GM19025 (cell line): Measurements from ENCODE around the gene FAM89B.

Experiments
- ATAC-seq: cut with Tn5 transposase; IDR thresholded peaks from one replicate; pipeline ENCODE4 v1.9.1; 2021; ENCODE audit warnings: mild to moderate bottlenecking, low read depth, moderate library complexity; ENCODE audit not compliant: unreplicated experiment

The FAM89B gene

DNA sequence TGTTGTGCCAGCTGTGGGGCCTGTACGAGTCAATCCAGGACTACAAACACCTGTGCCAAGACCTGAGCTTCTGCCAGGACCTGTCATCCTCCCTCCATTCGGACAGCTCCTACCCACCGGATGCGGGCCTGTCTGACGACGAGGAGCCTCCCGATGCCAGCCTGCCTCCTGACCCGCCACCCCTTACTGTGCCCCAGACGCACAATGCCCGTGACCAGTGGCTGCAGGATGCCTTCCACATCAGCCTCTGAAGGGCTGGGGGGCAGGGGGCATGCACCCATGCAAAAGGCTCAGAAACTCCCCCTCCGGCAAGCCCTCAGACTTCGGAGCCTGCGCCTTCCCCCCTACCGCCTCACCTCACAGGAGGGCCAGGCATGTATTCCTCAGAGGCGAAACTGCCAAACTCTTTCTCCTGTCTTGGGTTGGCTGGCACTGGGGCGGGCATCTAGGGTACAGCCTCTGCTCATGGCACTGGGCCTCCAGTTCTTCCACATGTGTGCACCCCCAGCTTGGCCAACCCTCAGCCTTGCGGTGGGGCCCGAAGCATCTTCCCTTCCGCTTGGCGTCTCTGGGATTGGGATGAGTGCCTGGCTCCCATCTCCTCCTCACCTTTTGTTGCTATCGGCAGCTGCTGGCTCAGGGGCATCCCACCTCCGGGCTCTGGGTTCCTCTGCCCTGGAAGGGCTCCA is 1.2 kb downstream of the FAM89B start:
- no peak for ATAC-seq

DNA sequence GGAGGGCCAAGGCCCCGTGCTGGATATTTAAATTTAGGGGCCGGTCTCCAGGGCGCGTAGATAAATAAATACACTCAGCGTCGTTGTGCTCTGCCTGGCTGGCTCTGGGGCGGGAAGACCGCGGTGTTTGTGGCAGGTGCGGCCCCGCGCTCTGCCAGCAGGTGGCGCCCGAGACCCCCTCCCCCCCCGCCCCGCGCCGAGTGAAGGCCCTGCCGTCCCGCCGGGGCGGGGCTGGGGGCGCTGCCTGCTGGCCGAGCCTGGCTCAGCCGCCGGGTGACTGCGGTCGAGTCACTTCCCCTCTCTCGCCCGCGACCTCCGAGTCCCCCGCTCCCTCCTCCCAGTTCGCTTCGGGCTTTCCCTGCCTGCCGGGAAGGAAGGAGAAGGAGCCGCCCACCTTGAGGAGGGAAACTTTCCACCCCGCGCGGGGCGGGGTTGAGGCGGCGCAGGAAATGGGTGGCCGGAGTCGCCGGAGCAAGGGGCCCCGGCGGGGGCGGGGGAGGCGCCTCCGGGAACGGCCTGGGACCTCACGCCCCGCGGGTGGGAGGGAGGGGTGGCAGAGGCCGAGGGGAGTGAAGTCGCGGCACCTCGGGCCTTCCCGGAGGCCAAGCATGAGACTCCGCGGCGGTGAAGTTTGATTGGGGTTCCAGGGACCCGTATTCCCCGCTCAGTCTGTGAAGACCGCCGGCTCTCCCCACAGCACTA is 1.9 kb downstream of the FAM89B start:
- peak; percentile 27 for ATAC-seq

DNA sequence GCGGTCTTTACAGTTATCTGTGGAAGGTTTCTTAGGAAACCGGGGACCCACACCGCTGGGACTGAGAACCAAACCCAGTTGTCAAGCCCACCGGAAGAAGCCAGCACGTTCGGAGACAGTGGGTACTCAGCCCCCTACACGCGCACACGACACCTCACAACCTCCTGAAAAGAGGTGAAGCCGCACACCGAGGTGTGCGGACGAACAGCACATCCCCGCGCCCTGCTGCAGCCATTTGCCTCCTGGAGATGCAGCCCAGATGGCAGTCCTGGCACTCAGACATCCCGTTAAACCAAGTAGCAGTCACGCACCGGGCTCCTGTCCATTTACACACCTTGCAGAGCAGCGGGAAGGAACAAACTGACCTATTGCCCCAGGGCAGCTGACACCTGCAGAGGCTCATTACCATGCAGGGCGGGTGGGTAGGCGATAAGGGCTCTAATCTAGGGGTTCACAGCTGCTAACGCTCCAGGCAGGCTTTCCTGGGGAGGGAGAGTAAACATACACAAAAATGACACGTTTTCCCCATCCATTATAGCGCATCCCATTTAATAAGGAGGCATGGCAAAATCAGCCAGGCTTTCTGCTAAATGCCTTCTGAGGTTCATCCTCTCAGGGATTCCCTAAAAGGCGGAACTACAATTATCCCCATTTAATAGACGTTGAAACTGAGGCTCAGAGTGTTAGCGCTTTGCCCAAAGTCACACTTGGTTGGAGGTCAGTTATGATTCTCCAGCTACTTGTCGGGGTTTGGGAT is 2.7 kb downstream of the FAM89B start:
- no peak for ATAC-seq

DNA sequence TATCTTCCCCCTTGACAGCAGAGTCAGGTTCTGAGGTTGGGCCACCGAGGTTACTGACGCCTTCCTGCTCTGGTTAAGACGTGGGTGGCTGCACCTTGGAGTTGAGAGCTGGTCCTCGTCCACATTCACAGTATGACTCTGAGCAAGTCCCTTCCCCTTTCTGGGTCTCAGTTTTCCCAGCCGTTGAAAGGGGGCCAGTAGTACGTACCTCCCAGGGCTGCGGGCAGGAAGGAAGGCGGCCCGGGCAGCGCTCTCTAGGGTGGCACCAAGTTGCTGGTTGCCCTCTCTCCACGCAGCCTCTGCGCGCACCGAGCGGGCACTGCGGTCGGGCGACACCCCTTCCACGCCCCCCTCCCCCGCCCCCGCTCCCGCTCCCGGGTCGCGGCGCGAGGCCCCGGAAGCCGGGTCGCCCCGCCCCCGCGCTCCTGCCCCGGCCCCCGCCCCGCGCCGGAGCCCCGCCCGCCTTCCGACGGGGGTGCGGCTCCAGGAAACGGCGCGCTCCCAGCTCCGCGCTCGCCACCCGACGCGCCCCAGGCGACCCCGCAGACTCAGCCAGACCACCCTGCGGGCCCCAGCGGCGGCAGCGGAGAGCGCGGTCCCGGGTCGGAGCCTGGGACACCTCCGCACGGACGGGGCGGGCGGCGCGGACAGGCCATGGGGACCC is 3.4 kb downstream of the FAM89B start, which contains the start of gene EHBP1L1:
EHBP1L1 (plus strand) TSS at position 486 of the 664 bp plus-strand sequence. CDS start 250 bp downstream, outside the sequence.
- peak; percentile 26 for ATAC-seq

DNA sequence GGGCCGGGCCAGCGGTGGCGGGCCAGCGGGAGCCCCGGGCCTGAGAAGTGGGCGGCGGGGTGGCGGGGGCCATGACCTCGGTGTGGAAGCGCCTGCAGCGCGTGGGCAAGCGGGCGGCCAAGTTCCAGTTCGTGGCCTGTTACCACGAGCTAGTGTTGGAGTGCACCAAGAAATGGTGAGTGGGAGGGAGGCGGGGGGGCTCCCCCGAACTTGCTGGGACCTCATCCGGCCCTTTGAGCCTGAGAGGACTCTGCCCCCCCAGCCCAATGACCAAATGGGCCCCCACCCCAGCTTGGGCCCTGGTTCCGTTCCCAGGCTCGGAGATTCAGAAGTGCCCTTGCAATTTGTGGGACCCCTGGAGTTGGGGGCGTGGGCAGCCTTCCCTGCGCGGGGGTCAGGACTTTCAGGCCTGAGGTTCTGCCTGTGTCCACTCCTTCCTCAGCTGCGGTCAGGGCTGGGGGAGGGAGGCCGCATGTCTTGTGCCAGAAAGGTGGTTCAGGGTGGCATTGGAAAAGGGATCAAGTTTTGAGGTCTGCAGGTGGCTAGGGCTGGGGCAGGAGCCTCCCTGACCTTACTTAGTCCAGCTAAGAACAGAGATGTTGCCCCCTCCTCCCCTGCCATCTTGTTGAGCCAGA is 4.0 kb downstream of the FAM89B start:
- no peak for ATAC-seq

DNA sequence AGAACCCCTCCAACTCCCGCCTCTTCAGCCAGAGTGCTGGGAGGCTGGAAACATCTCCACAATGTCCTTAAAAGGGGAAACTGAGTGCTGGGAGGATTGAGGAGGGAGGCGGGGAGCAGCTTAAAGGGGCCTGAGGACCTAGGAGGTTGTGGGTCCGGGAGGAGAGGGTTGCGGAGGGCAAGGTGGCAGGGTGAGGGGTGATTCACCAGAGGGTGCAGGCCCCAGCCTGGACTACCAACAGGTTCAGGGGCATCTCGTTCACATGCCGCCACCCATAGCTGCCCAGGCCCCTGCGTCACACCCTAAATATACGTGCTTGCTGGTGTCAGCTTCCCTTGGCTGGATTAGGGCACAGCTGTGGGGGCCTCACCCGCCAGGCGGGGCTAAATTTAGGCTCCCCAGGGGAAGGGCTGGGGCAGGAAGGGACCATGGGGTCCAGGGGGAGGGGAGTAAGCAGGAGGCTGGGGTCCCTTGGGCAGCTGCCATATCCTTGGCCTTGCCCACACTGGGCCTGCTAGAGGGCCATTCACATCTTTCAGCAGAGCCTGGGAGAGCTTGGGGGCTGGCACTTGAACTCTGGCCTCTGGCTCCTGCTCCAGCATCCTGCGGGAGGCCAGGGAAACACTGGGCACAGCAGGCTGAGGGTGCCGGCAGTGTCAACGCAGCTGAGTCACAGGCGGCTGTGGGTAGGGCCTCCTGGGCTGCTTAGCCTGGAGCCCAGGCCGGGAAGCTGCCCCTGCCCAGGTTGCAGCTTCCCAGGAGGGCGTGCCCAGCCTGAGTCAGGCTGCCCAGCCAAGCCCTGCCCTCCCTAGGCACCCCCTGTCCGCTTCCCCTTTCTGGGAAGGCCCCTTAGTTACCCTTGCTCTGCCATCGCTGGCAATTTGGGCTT is 4.8 kb downstream of the FAM89B start:
- no peak for ATAC-seq

DNA sequence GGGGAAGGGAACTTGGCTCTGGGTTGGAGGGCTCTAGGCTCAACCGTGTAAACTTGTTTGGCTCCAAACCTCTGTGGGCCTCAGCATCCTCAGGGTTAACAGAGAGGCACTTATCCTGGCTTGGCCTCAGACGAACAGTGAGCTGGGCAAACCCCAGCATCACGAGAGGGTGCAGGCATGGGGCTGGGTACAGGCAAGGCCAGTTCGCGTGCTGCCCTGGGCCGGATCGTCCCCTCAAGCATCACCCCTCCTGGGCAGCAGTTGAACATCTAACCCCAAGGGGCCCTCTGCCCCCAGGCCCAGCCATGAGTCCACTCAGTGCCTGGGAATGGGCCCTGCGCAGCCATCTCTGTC is 5.4 kb downstream of the FAM89B start:
- no peak for ATAC-seq

DNA sequence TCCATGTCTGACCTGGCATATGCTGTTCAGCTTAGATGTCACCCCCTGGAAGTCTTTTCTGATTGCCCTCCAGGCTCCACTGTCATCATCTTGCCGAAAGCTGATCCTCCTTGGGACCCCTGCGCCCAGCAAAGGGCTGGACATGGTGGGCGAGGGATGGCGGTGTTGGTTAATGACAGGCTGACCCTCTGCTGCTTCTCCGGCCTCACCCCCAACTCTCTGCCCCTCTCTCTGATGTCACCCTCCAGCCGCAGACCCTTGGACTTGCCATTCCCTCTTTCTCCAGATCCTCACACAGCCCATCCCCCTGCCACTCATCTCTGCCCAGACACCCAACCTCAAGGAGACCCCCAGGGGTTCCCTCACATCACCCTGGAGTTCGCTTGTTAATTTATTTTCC is 5.8 kb downstream of the FAM89B start:
- no peak for ATAC-seq

DNA sequence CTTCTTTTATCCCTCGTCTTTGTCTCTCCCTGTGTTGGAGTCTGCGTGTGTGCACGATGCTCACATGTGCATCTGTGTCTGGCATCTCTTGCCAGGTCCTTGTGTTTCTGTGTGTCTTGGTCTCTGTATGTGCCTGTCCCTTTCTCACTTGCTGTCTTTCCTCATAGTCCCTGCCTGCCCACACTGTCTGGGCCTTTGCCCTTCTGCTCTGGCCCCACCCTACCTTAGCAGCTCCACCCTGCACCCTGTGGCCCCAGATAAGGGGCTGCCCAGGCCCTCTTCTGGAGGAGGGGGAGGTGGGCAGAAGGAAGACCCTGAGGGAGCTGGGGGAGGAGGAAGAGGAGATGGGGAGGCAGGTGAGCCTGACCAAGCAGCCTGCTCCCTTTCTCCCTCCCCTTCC is 6.3 kb downstream of the FAM89B start:
- ATAC-seq, result no peak

DNA sequence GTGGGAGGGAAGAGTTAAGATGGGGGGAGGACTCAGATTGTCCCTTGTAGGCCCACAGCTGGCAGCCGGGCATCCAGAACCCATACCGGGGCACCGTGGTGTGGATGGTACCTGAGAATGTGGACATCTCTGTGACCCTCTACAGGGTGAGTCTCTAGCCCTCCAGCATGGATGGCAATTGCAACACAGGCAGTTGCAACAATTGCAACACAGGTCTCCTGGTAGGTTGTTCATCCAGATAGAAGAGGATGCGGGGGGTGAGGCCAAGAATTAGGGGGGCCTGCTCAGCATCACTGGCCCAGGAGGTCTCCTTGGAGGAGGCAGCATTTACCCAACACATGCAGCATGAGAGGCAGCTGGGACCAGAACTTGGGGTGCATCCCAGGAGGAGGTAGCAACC is 7.0 kb downstream of the FAM89B start:
- no peak for ATAC-seq

DNA sequence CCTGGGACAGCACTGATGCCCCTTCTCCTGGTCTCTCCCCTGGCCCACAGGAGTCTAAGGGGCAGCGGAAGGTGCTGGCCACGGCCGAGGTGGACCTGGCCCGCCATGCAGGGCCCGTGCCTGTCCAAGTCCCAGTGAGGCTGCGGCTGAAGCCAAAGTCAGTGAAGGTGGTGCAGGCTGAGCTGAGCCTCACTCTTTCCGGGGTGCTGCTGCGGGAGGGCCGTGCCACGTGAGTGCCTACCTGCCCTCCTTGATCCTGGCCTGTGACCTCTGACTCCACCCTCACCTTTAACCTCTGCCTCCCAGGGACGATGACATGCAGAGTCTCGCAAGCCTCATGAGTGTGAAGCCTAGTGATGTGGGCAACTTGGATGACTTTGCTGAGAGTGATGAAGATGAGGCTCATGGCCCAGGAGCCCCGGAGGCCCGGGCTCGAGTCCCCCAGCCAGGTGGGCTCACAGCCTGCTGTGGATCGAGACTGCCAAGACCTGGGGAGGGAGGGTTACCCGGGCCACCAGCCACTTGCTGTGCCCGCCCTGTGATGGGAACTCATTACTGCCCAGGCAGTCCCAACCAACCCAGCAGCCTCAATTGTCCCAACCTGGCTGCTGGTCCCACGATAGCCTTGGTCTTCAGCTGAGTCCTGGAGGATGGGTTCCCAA is 7.8 kb downstream of the FAM89B start:
- no peak for ATAC-seq

DNA sequence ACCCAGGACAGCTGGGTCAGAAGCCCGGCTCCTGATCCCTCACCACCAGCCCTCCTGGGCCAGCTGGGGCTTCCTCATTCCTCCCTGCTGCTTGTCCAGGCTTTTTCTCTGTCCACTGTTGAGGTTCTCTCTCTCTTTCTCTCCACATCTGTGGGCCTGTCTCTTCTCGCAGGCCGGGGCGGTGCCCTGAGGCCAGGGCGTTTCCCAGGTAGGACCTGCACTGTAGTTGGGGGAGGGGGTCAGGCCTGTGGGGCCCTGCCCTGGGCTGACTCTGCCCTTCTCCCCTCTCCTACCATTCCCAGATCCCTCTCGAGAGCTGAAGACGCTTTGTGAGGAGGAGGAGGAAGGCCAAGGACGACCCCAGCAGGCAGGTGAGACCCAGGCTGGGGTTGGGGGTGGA is 8.4 kb downstream of the FAM89B start:
- ATAC-seq, result no peak

DNA sequence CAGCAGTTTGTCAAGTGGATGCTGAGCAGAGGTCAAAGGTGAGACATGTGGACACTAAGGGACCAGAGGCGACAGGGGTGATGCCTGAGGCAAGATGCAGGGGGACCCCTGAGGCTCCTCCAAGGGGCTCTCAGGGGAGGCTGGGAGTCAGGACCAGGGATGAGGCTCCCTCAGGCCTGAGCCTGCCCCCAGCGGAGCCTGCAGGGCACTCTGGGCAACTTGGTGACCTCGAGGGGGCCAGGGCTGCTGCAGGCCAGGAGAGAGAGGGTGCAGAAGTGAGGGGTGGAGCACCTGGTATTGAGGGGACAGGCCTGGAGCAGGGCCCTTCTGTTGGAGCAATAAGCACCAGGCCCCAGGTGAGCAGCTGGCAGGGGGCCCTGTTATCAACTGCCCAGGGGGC is 9.6 kb downstream of the FAM89B start:
- no peak for ATAC-seq

DNA sequence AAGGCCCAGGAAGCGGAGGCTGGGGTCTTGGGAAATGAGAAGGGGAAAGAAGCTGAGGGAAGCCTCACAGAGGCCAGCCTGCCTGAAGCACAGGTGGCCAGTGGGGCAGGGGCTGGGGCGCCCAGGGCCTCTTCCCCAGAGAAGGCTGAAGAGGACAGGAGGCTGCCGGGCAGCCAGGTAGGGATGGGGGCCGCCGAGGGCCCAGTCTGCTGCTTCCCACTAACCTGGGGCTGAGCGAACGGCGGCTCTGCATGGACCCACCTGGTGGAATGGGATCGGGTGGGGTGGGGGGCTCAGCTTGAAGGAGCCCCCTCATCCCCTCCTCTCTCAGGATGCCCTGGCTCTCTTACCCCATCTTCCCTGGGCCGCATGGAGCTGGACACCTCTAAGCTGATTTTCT is 11.3 kb downstream of the FAM89B start:
- no peak for ATAC-seq

DNA sequence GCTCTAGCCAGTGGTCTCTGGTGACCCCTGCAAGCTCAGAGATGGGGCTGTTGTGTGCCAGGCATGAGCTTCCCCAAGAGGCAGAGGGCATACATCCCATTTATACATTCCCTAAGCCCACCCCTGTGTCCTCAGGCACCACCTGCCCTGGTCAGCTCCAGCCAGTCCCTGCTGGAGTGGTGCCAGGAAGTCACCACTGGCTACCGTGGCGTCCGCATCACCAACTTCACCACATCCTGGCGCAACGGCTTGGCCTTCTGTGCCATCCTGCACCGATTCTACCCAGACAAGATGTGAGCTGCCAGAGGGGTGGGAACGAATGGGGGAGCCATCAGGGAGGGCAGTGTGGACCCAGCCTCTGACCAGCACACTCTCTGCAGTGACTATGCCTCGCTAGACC is 11.8 kb downstream of the FAM89B start:
- no peak for ATAC-seq

DNA sequence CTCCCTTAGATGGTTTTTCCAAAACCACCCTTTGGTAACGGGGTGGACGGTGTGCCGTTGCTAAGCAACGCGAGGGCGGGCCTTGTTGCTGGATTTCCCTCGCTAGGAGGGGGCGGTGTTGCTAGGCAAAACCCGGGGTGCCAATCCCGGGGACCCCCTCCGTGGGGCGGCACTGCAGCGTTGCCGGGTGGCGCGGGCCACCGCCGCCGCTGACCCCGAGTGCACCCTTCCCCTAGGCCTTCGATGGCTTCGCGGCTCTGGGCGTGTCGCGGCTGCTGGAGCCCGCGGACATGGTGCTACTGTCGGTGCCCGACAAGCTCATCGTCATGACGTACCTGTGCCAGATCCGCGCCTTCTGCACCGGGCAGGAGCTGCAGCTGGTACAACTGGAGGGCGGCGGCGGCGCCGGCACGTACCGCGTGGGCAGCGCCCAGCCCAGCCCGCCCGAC is 12.4 kb downstream of the FAM89B start:
- ATAC-seq, result no peak

DNA sequence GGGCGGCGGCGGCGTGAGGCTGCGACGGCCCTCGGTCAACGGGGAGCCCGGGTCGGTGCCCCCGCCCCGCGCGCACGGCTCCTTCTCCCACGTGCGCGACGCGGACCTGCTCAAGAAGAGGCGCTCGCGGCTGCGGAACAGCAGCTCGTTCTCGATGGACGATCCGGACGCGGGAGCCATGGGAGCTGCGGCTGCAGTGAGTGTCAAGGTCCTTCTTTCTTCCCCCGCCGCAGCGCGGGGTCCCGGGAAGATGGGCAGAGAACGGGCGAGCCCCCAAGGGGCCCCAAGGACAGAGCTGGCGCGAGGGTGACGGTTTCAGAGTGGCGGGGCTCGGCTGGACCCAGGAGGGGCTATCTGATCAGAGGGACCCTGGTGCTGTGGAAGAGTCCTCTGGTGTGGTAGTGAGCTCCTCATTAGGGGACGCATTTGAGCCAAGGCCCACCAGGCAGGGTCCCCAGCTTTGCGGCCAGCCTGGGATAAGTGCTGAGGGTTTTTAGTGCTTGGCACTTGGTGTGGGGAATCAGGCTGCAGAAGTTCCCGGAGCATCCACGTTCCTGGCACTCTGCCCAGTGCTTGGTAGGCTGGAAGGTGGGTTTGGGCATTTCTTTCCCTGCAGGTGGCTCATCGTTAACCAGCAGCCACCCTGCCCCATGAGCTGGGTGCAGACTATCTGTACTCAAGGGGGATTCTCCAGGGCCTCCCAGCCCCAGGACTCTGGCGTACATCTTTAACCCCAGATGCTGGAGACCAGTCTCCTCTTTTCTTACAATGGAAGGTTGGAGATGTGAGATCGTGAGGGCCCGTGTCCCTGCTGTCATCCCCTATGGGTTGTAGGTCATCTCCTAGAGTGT is 13.3 kb downstream of the FAM89B start:
- no peak for ATAC-seq

DNA sequence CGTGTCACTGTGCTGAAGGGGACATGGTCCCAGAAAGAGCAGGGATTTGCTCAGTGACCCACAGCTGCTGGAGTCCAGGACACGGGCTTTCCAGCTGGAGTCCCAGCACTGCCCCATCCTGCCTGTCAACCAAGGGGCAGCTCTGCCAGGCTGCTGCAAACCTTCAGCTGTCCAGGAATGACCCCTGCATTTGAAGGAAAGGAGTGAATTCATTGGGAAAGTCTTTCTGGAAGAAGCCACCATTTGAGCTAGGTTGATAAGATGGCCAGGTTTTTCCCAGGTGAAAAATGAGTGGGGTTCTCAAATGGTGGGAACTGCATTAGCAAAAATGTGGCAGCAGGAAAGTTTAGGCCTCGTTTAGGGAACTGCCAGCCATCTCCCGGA is 13.9 kb downstream of the FAM89B start:
- no peak for ATAC-seq
